GM12864 (cell line): Measurements from ENCODE around the gene DIP2C.

ENCODE experiments used
- DNase-seq: peaks from one replicate; pipeline ENCODE4 v3.0.0-alpha.2; 2011; ENCODE audit warnings: low read depth
- H3K4me3 ChIP-seq: 2 replicates; pipeline ENCODE4 v1.5.1; 2011; ENCODE audit warnings: mild to moderate bottlenecking, low read depth, low read length, control low read depth
- CTCF ChIP-seq: IDR thresholded peaks from 2 replicates; pipeline ENCODE4 v1.5.1; 2011; ENCODE audit warnings: low read depth, mild to moderate bottlenecking, moderate library complexity, low read length, control low read depth, inconsistent platforms; ENCODE audit errors: missing control alignments

DIP2C gene

GRCh38 chr10:727162-727790, 37.8 kb upstream of the DIP2C start:
- H3K4me3 ChIP-seq = no peak overlapping the region
- TF ChIP-seq CTCF = no peak
- DNase-seq = no peak

DNA sequence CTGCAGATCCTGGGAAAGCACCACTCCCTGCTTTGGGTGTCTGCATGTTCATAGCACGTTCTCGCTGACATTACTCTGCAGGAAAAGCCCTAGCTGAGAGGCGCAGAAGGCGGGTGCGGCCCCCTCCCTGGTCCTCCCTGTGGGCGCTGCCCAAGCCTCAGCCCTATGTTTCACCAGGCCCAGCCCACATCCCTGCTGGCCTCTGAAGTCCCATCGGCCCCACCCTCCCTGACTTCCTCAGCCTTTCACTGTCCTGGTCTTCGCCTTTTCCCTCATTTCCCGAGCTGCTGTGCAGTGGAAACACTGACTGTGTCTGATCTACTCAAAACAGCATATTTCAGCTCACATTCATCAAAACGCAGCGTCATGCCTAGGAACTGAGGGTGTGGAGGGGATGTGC, 36.3 kb upstream of the DIP2C start:
- no peak for TF ChIP-seq CTCF
- no peak for DNase-seq
- H3K4me3 ChIP-seq = no peak overlapping the region

- no peak overlapping the region for H3K4me3 ChIP-seq
- no peak for TF ChIP-seq CTCF
- DNase-seq = no peak
These were observed 35.8 kb upstream of the DIP2C start for GRCh38 chr10:725302-725701.

DNA sequence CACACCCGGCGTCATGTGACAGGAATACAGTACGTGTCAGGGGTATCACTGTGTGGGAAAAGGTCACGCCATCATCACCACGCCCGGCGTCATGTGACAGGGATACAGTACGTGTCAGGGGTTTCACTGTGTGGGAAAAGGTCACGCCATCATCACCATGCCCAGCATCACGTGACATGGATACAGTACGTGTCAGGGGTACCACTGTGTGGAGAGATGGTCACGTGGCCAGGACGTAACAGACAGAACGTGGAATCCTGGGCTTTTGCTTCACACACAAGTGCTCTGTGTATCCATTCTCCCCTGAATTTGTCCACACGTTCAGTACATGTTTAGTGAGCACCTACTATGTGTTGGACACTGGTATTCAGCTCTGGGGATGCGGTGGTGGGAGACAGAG, 34.5 kb upstream of the DIP2C start:
- TF ChIP-seq CTCF = no peak
- H3K4me3 ChIP-seq = no peak overlapping the region
- DNase-seq = no peak

DNA sequence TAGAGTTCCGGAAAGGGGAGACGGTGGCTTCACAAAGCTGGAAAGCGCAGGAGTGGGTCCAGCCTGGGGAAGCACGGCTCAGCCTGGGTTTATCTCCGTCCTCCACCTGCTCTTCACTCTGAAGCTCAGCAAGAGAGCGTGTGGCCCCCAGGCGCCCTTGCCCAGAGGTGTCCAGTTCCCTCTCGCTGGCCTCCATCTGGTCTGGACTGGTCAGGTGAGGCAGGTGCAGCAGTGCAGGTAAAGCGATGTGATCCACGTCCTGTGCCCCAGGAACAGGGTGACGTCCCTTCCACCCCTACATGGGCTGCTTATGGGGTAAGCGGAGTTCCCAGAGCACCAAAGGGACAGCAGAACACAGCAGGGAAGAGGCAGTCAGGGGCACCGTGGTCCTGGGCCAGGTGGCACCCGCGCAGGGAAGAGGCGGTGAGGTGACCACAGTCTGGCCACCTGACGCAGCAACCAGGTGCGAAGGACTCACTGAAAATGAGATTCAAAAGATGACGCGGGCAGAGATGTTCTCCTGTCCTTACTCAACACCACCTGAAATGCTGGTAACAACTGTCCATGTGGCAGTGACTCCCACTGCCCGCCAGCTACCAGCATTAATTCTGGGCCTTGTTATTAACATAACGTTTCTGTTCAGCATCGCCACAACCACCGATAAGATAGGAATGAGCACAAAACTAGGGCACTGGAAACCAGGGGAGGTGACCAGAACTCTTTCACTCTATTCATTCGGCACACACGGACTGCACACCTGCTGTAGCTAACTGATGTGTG, 33.0 kb upstream of the DIP2C start:
- DNase-seq = no peak
- no peak overlapping the region for H3K4me3 ChIP-seq
- TF ChIP-seq CTCF = no peak

GRCh38 chr10:718143-718700, 28.8 kb upstream of the DIP2C start:
- no peak overlapping the region for H3K4me3 ChIP-seq
- DNase-seq = no peak
- TF ChIP-seq CTCF = no peak
